H7 (cell line): ENCODE measurements around the gene LMTK2. TPM values are rescaled to one million over a fixed set of nuclear protein-coding genes. Genes with fewer than 3 reads are reported as not detected.

Experiments
- DNase-seq: peaks from one replicate; pipeline ENCODE4 v3.0.0; 2012
- H3K27me3 ChIP-seq: 2 replicates; pipeline ENCODE4 v1.6.0; 2011; ENCODE audit warnings: mild to moderate bottlenecking, low read length; ENCODE audit not compliant: control insufficient read depth, insufficient read depth
- H3K36me3 ChIP-seq: replicated peaks from 2 replicates; pipeline ENCODE4 v1.5.1; 2011; ENCODE audit warnings: low read length; ENCODE audit not compliant: control insufficient read depth, insufficient read depth
- H3K4me3 ChIP-seq: 2 replicates; pipeline ENCODE4 v1.5.1; 2011; ENCODE audit warnings: low read depth, mild to moderate bottlenecking, control low read depth, low read length, moderate library complexity; ENCODE audit not compliant: insufficient read depth
- total RNA-seq: library from RNA; depleted of rRNA; stranded (reverse); fragments of >200 nt; shearing (Covaris generic); gene quantifications from 2 replicates; pipeline ENCODE4 v1.2.3, GENCODE V29; 2014

The LMTK2 gene
- total RNA-seq, 1 experiment from 2014 or later: 12.6 TPM

GRCh38 chr7:98240961-98241673, 134.5 kb downstream of the LMTK2 start:
- DNase-seq: peak; percentile 95
- no peaks in the 10 kb centered on the region for H3K36me3 ChIP-seq

GRCh38 chr7:98241674-98242241, 135.1 kb downstream of the LMTK2 start:
- Histone ChIP-seq H3K4me3 (no peak overlapping the region), H3K36me3 (no peaks in the 10 kb centered on the region), H3K27me3 (no peaks in the 10 kb centered on the region)
- DNase-seq: peak; percentile 67

More at GRCh38 chr7:98240961-98241673, 134.5 kb downstream of the LMTK2 start:
- no peaks in the 10 kb centered on the region for H3K27me3 ChIP-seq
- H3K4me3 ChIP-seq: no peak overlapping the region

- Histone ChIP-seq H3K27me3 (no peaks in the 10 kb centered on the region), H3K36me3 (no peaks in the 10 kb centered on the region), H3K4me3 (no peak overlapping the region)
- no peak for DNase-seq
Measured at GRCh38 chr7:98242342-98242741, 135.7 kb downstream of the LMTK2 start.

GRCh38 chr7:98242934-98243333, 136.3 kb downstream of the LMTK2 start:
- no peak overlapping the region for H3K4me3 ChIP-seq
- H3K36me3 ChIP-seq: no peaks in the 10 kb centered on the region
- H3K27me3 ChIP-seq: no peaks in the 10 kb centered on the region
- no peak for DNase-seq

- Histone ChIP-seq H3K4me3 (no peak overlapping the region), H3K27me3 (no peaks in the 10 kb centered on the region), H3K36me3 (no peaks in the 10 kb centered on the region)
- DNase-seq: peak; percentile 46
Measured at GRCh38 chr7:98244871-98245270, 138.2 kb downstream of the LMTK2 start.

- no peak overlapping the region for H3K4me3 ChIP-seq
- no peaks in the 10 kb centered on the region for H3K27me3 ChIP-seq
- no peaks in the 10 kb centered on the region for H3K36me3 ChIP-seq
- no peak for DNase-seq
Measured at GRCh38 chr7:98248156-98248555, 141.5 kb downstream of the LMTK2 start.

GRCh38 chr7:98249106-98249505, 142.4 kb downstream of the LMTK2 start:
- DNase-seq: peak; percentile 38
- Histone ChIP-seq H3K4me3 (no peak overlapping the region), H3K36me3 (no peaks in the 10 kb centered on the region)

GRCh38 chr7:98250789-98251188, 144.1 kb downstream of the LMTK2 start:
- H3K36me3 ChIP-seq: no peaks in the 10 kb centered on the region
- H3K27me3 ChIP-seq: no peaks in the 10 kb centered on the region
- peak; percentile 66 for DNase-seq
- no peak overlapping the region for H3K4me3 ChIP-seq

More at GRCh38 chr7:98249106-98249505, 142.4 kb downstream of the LMTK2 start:
- no peaks in the 10 kb centered on the region for H3K27me3 ChIP-seq

- H3K27me3 ChIP-seq: no peaks in the 10 kb centered on the region
- no peak for DNase-seq
- no peaks in the 10 kb centered on the region for H3K36me3 ChIP-seq
- peak overlapping the region; percentile 89 for H3K4me3 ChIP-seq
Measured at GRCh38 chr7:98251231-98251600, 144.6 kb downstream of the LMTK2 start.

- H3K36me3 ChIP-seq: no peaks in the 10 kb centered on the region; the same call in 1 of the 2 replicates
- H3K27me3 ChIP-seq: no peaks in the 10 kb centered on the region
- peak; percentile 100 for DNase-seq
- H3K4me3 ChIP-seq: peak within 1 kb of the TSS; percentile 89
Measured at GRCh38 chr7:98251601-98252424, 145.2 kb downstream of the LMTK2 start, which contains the start of gene TECPR1. TECPR1 (minus strand) TSS chr7:98252232; CDS start chr7:98246146, 6,086 bp downstream.

- peak overlapping the region; percentile 89 for H3K4me3 ChIP-seq
Measured at GRCh38 chr7:98252425-98253054, 145.9 kb downstream of the LMTK2 start.

GRCh38 chr7:98254516-98254915, 147.9 kb downstream of the LMTK2 start:
- no peak for DNase-seq
- Histone ChIP-seq H3K36me3 (peaks cover 1% of the 10 kb centered on the region; the same call in 1 of the 2 replicates), H3K27me3 (no peaks in the 10 kb centered on the region), H3K4me3 (no peak overlapping the region)

More at GRCh38 chr7:98252425-98253054, 145.9 kb downstream of the LMTK2 start:
- Histone ChIP-seq H3K27me3 (no peaks in the 10 kb centered on the region), H3K36me3 (peaks cover 1% of the 10 kb centered on the region; the same call in 1 of the 2 replicates)
- no peak for DNase-seq

- DNase-seq: no peak
- H3K4me3 ChIP-seq: no peak overlapping the region
- H3K36me3 ChIP-seq: peaks cover 1% of the 10 kb centered on the region; the same call in 1 of the 2 replicates
- no peaks in the 10 kb centered on the region for H3K27me3 ChIP-seq
Measured at GRCh38 chr7:98254951-98255610, 148.4 kb downstream of the LMTK2 start.

- DNase-seq: no peak
- H3K27me3 ChIP-seq: no peaks in the 10 kb centered on the region
- H3K4me3 ChIP-seq: no peak overlapping the region
- H3K36me3 ChIP-seq: peaks cover 1% of the 10 kb centered on the region; the same call in 1 of the 2 replicates
Measured at GRCh38 chr7:98256431-98256830, 149.8 kb downstream of the LMTK2 start.
